ENCODE results near the gene C1QTNF6.
"Not testable (repeated sequence)": the region's sequence is repeated elsewhere in the genome, so short reads cannot be mapped to it uniquely, and the experiment has no call there.

The C1QTNF6 gene

GRCh38 chr22:37175414-37176281, 12.4 kb downstream of the C1QTNF6 start:
- DNase-seq, result no peak

GRCh38 chr22:37174964-37175363, 13.1 kb downstream of the C1QTNF6 start:
- DNase-seq, result no peak

GRCh38 chr22:37173709-37174108, 14.3 kb downstream of the C1QTNF6 start:
- DNase-seq, result no peak

GRCh38 chr22:37172266-37173245, 15.5 kb downstream of the C1QTNF6 start:
- no peak for DNase-seq

GRCh38 chr22:37171662-37172061, 16.4 kb downstream of the C1QTNF6 start:
- no peak for DNase-seq

- not testable (repeated sequence) for DNase-seq
Measured at GRCh38 chr22:37170689-37171405, 17.2 kb downstream of the C1QTNF6 start.

GRCh38 chr22:37169947-37170688, 17.9 kb downstream of the C1QTNF6 start:
- DNase-seq, result no peak

- DNase-seq, result no peak
Measured at GRCh38 chr22:37169406-37169805, 18.6 kb downstream of the C1QTNF6 start.

GRCh38 chr22:37167981-37168647, 19.9 kb downstream of the C1QTNF6 start:
- no peak for DNase-seq

GRCh38 chr22:37167176-37167980, 20.7 kb downstream of the C1QTNF6 start:
- DNase-seq, result no peak

GRCh38 chr22:37166675-37167066, 21.4 kb downstream of the C1QTNF6 start:
- peak; percentile 17 for DNase-seq

- DNase-seq, result no peak
Measured at GRCh38 chr22:37165940-37166674, 21.9 kb downstream of the C1QTNF6 start.

GRCh38 chr22:37165066-37165465, 23.0 kb downstream of the C1QTNF6 start:
- DNase-seq, result no peak

GRCh38 chr22:37164505-37164887, 23.6 kb downstream of the C1QTNF6 start:
- DNase-seq, result no peak

- no peak for DNase-seq
Measured at GRCh38 chr22:37163575-37164504, 24.2 kb downstream of the C1QTNF6 start.

GRCh38 chr22:37163096-37163489, 25.0 kb downstream of the C1QTNF6 start:
- no peak for DNase-seq

- no peak for DNase-seq
Measured at GRCh38 chr22:37162221-37163095, 25.6 kb downstream of the C1QTNF6 start.

- DNase-seq, result no peak
Measured at GRCh38 chr22:37161443-37161842, 26.6 kb downstream of the C1QTNF6 start.
